Duodenal mucosa (tissue), 2 donors: ENCODE measurements around the gene UPK3A.

Experiments used
- H3K27ac ChIP-seq: one replicate; pipeline ENCODE4 v1.7.0; 2013; ENCODE audit warnings: low read depth, low read length
- H3K27me3 ChIP-seq, 2 donors: one replicate each; pipeline ENCODE4 v1.7.0; 2013; ENCODE audit warnings: low read length in 2 of 2, control low read depth in 1 of 2; ENCODE audit not compliant: insufficient read depth in 2 of 2, control insufficient read depth in 1 of 2
- H3K36me3 ChIP-seq, 2 donors: one replicate each; pipeline ENCODE4 v1.7.0; 2013; ENCODE audit warnings: low read length in 2 of 2, control low read depth in 1 of 2; ENCODE audit not compliant: insufficient read depth in 2 of 2, control insufficient read depth in 1 of 2
- H3K4me1 ChIP-seq, 2 donors: one replicate each; pipeline ENCODE4 v1.7.0; 2013; ENCODE audit warnings: low read length in 2 of 2, control low read depth in 1 of 2; ENCODE audit not compliant: insufficient read depth in 2 of 2, control insufficient read depth in 1 of 2
- H3K4me3 ChIP-seq, 2 donors: one replicate each; pipeline ENCODE4 v1.7.0; 2013; ENCODE audit warnings: low read length in 2 of 2, low read depth in 1 of 2
- H3K9ac ChIP-seq, 2 donors: one replicate each; pipeline ENCODE4 v1.7.0; 2013; ENCODE audit warnings: low read length in 2 of 2, low read depth in 1 of 2
- H3K9me3 ChIP-seq, 2 donors: one replicate each; pipeline ENCODE4 v1.7.0; 2013; ENCODE audit warnings: low read length in 2 of 2, control low read depth in 1 of 2; ENCODE audit not compliant: control insufficient read depth in 1 of 2

UPK3A gene

GRCh38 chr22:45309422-45310227 is 24.9 kb downstream of the UPK3A start, which contains the start of gene FAM118A:
Gene FAM118A, plus strand, starts transcription at chr22:45309934. Its CDS starts 12,446 bp downstream, at chr22:45322380.
- Histone ChIP-seq H3K27me3 (no peaks in the 10 kb centered on the region), H3K9ac (peak within 1 kb of the TSS; percentile 74 to 78), H3K9me3 (no peaks in the 10 kb centered on the region), H3K27ac (peak within 1 kb of the TSS; percentile 28), H3K36me3 (no peaks in the 10 kb centered on the region), H3K4me3 (peak within 1 kb of the TSS; percentile 74 to 78), H3K4me1 (peaks cover 9 to 25% of the 10 kb centered on the region in 2 donors)

GRCh38 chr22:45310331-45310976 is 25.7 kb downstream of the UPK3A start:
- H3K9ac ChIP-seq = peak overlapping the region; percentile 74 to 78
- no peak overlapping the region for H3K27ac ChIP-seq
- no peaks in the 10 kb centered on the region for H3K9me3 ChIP-seq
- peaks cover 9 to 25% of the 10 kb centered on the region in 2 donors for H3K4me1 ChIP-seq
- H3K27me3 ChIP-seq = no peaks in the 10 kb centered on the region
- peak overlapping the region; percentile 74 to 78 for H3K4me3 ChIP-seq
- H3K36me3 ChIP-seq = no peaks in the 10 kb centered on the region

- H3K36me3 ChIP-seq = no peaks in the 10 kb centered on the region
- no peaks in the 10 kb centered on the region for H3K27me3 ChIP-seq
- H3K9ac ChIP-seq = peak overlapping the region; percentile 74 to 78
- H3K27ac ChIP-seq = no peak overlapping the region
- no peaks in the 10 kb centered on the region for H3K9me3 ChIP-seq
- peak overlapping the region; percentile 74 to 78 for H3K4me3 ChIP-seq
- H3K4me1 ChIP-seq = peaks cover 7 to 25% of the 10 kb centered on the region in 2 donors
These were observed 26.3 kb downstream of the UPK3A start for GRCh38 chr22:45310977-45311531.

DNA sequence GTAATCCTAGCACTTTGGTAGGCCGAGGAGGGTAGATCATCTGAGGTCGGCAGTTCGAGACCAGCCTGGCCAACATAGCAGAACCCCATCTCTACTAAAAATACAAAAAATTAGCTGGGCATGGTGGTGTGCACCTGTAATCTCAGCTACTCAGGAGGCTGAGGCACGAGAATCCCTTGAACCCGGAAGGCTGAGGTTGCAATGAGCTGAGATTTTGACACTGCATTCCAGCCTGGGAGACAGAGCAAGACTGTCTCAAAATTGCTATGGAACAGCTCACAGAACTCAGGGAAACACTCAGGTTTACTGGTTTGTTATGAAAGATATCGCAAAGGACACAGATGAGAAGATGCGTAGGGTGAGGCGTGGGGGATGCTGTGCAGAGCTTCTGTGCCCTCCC is 27.7 kb downstream of the UPK3A start:
- peaks cover 6 to 25% of the 10 kb centered on the region in 2 donors for H3K4me1 ChIP-seq
- no peaks in the 10 kb centered on the region for H3K36me3 ChIP-seq
- no peaks in the 10 kb centered on the region for H3K27me3 ChIP-seq
- H3K9ac ChIP-seq = no peak overlapping the region
- no peaks in the 10 kb centered on the region for H3K9me3 ChIP-seq
- H3K27ac ChIP-seq = no peak overlapping the region
- H3K4me3 ChIP-seq = no peak overlapping the region

DNA sequence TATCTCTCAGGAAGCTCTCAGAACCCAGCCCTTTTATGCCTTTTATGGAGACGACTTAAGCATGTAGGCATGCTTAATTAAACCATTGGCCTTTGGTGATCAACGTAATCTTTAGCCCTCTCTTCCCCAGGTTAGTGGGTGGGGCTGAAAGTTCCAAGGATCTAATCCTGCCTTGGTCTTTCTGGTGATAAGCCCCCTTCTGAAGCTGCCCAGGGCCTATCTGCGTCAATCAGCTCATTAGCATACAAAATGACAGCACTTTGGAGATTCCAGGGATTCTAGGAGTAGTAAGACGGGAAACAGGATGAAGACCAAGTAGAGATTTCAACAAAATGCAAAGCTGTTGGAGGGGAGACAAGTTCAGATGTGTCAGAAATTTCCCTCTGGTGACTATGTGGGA is 28.1 kb downstream of the UPK3A start:
- Histone ChIP-seq H3K9ac (no peak overlapping the region), H3K36me3 (no peaks in the 10 kb centered on the region), H3K4me1 (peaks cover 11 to 29% of the 10 kb centered on the region in 2 donors), H3K9me3 (no peaks in the 10 kb centered on the region), H3K27ac (no peak overlapping the region), H3K4me3 (no peak overlapping the region), H3K27me3 (no peaks in the 10 kb centered on the region)

DNA sequence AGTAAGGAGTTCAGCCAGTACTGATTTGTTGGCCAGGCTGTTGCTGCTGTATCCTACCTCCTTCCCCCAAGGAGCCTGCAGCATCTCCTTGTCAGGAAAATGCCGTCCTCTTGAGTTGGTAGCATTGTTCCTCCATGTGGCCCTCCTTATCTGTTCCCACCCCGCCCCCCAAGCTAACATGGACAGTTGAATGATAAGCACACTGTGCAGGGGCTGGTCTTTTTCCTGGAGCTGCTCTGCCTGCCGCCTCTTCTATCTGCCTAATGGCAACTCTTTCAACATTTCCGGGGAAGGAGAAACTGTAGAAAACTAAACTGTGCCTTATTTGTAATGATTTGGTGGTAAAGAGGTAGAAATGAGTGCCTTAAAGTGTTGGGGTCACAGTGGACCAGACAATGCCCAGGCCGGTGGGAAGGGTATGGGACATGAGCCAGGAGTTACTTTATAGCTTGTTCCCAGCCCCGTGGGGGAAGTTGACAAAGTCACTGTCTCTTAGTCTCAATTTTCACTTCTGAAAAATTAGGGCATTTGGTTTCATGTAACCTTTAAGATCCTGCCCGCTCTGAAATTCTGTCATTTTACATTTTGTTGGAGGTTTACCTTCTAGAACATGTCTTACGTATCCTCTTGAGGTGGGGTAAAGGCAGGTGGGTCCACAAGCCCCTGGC is 29.4 kb downstream of the UPK3A start:
- Histone ChIP-seq H3K4me3 (no peak overlapping the region), H3K9me3 (no peaks in the 10 kb centered on the region), H3K9ac (no peak overlapping the region), H3K4me1 (peaks cover 18 to 37% of the 10 kb centered on the region in 2 donors), H3K27me3 (no peaks in the 10 kb centered on the region), H3K27ac (no peak overlapping the region), H3K36me3 (no peaks in the 10 kb centered on the region)

DNA sequence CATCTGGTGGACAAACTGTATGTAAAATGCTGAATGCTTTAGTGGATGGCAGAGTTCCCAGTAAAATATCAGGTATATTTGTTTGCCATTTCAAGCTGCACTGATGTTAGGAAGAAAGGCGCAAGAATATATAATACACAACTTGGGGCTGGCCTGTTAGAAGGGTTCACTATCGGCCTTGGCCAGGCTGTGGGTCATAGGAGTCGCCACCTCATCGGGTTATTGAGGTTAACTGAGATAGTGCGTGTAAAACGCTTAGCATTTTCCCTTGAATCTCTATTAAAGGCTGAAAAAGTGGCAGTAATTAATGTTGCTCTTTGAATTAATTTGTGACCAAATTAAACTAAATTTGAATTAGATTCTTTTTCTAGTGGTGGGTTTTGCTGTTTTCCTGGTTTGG is 30.0 kb downstream of the UPK3A start:
- Histone ChIP-seq H3K9me3 (no peaks in the 10 kb centered on the region), H3K36me3 (no peaks in the 10 kb centered on the region), H3K27ac (no peak overlapping the region), H3K27me3 (no peaks in the 10 kb centered on the region), H3K4me1 (peaks cover 19 to 41% of the 10 kb centered on the region in 2 donors), H3K4me3 (no peak overlapping the region), H3K9ac (no peak overlapping the region)

DNA sequence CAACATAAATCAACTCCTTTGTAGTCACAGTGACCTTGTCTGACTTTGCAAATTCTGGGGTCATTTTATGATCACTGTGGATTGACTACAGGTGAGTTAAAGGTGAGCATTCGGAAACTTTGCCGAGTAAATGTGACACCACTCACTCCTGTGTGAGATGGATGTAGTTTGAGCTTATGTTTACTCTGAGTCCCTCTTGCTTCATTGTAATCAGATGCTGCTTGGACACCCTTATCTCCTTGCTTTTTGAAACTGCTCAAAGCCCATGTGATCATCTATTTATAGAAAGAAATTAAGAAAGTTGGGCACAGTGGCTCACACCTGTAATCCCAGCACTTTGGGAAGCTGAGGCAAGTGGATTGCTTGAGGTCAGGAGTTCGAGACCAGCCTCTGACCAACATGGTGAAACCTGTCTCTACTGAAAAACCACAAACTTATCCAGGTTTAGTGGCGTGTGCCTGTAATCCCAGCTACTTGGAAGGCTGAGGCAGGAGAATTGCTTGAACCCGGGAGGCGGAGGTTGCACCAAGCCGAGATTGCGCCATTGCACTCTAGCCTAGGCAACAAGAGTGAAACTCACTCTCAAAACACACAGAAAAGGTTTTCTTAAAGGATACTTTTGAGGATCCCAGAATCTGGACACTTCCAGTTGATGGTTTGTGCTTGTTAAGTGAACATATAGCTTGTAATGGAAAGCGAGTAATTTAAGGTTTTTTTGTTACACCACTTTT is 32.2 kb downstream of the UPK3A start:
- no peaks in the 10 kb centered on the region for H3K36me3 ChIP-seq
- no peak overlapping the region for H3K27ac ChIP-seq
- H3K4me3 ChIP-seq = no peak overlapping the region
- no peaks in the 10 kb centered on the region for H3K27me3 ChIP-seq
- H3K4me1 ChIP-seq = peaks cover 19 to 33% of the 10 kb centered on the region in 2 donors
- H3K9ac ChIP-seq = peak overlapping the region in 1 of 2 donors; percentile 34
- H3K9me3 ChIP-seq = no peaks in the 10 kb centered on the region

GRCh38 chr22:45317551-45318167 is 32.9 kb downstream of the UPK3A start:
- Histone ChIP-seq H3K9ac (peak overlapping the region; percentile 34 to 48), H3K27me3 (no peaks in the 10 kb centered on the region), H3K9me3 (no peaks in the 10 kb centered on the region), H3K36me3 (peaks cover 0 to 4% of the 10 kb centered on the region in 2 donors), H3K4me1 (peaks cover 19 to 33% of the 10 kb centered on the region in 2 donors), H3K4me3 (no peak overlapping the region), H3K27ac (peak overlapping the region; percentile 57)
